ENCODE results near the gene PLAC9.

PLAC9 gene

GRCh38 chr10:80154978-80155695 is 22.6 kb downstream of the PLAC9 start:
- no peak for TF ChIP-seq ISL1 (CRISPR knock-in tag; IDR thresholded peaks at IDR 0.05)
- peak; percentile 55; the same call in 1 of the 2 replicates for TF ChIP-seq CSDC2 (CRISPR knock-in tag; IDR thresholded peaks at IDR 0.05)
- ATAC-seq: peak; percentile 63

- ATAC-seq: no peak
- no peak for TF ChIP-seq ZFP3 (CRISPR knock-in tag; IDR thresholded peaks at IDR 0.05)
- TF ChIP-seq ZNF8 (CRISPR knock-in tag; IDR thresholded peaks at IDR 0.05): no peak
- TF ChIP-seq OSR1 (CRISPR knock-in tag; IDR thresholded peaks at IDR 0.05): no peak
- TF ChIP-seq ZFP30 (CRISPR knock-in tag; IDR thresholded peaks at IDR 0.05): no peak
- no peak for TF ChIP-seq TCF4 (CRISPR knock-in tag; IDR thresholded peaks at IDR 0.05; ENCODE audit: borderline replicate concordance)
- TF ChIP-seq ESRRG (CRISPR knock-in tag; IDR thresholded peaks at IDR 0.05): no peak
- TF ChIP-seq RARB (CRISPR knock-in tag; IDR thresholded peaks at IDR 0.05): no peak
- no peak for TF ChIP-seq ISL1 (CRISPR knock-in tag; IDR thresholded peaks at IDR 0.05)
- no peak for TF ChIP-seq PATZ1 (CRISPR knock-in tag; IDR thresholded peaks at IDR 0.05; ENCODE audit: borderline replicate concordance)
- no peak for TF ChIP-seq ZNF565 (CRISPR knock-in tag; conservative IDR thresholded peaks at IDR 0.05; ENCODE audit: low read depth)
- TF ChIP-seq CSRNP3 (CRISPR knock-in tag; IDR thresholded peaks at IDR 0.05): no peak
- no peak for TF ChIP-seq POU6F1 (CRISPR knock-in tag; IDR thresholded peaks at IDR 0.05; ENCODE audit: borderline replicate concordance, low read depth)
- no peak for TF ChIP-seq CREB5 (CRISPR knock-in tag; IDR thresholded peaks at IDR 0.05; ENCODE audit: low read depth)
- TF ChIP-seq PPARA (CRISPR knock-in tag; IDR thresholded peaks at IDR 0.05; ENCODE audit: borderline replicate concordance): no peak
- no peak for TF ChIP-seq GLIS3 (CRISPR knock-in tag; IDR thresholded peaks at IDR 0.05)
These were observed 23.2 kb downstream of the PLAC9 start for GRCh38 chr10:80155696-80156215.

GRCh38 chr10:80156216-80156615 is 23.7 kb downstream of the PLAC9 start:
- ATAC-seq: no peak
- TF ChIP-seq ZNF8 (CRISPR knock-in tag; IDR thresholded peaks at IDR 0.05) (no peak), POU6F1 (CRISPR knock-in tag; IDR thresholded peaks at IDR 0.05; ENCODE audit: borderline replicate concordance, low read depth) (no peak), ISL1 (CRISPR knock-in tag; IDR thresholded peaks at IDR 0.05) (no peak), ZFP3 (CRISPR knock-in tag; IDR thresholded peaks at IDR 0.05) (no peak), TSHZ2 (CRISPR knock-in tag; IDR thresholded peaks at IDR 0.05) (no peak), ZNF565 (CRISPR knock-in tag; conservative IDR thresholded peaks at IDR 0.05; ENCODE audit: low read depth) (no peak), ARNTL (CRISPR knock-in tag; IDR thresholded peaks at IDR 0.05; ENCODE audit: borderline replicate concordance, low read depth) (no peak), ZFP30 (CRISPR knock-in tag; IDR thresholded peaks at IDR 0.05) (no peak), TCF4 (CRISPR knock-in tag; IDR thresholded peaks at IDR 0.05; ENCODE audit: borderline replicate concordance) (no peak), CSRNP3 (CRISPR knock-in tag; IDR thresholded peaks at IDR 0.05) (no peak), GLIS3 (CRISPR knock-in tag; IDR thresholded peaks at IDR 0.05) (no peak), SNAI2 (CRISPR knock-in tag; IDR thresholded peaks at IDR 0.05) (no peak), TOX (CRISPR knock-in tag; IDR thresholded peaks at IDR 0.05; ENCODE audit: borderline replicate concordance) (no peak), PATZ1 (CRISPR knock-in tag; IDR thresholded peaks at IDR 0.05; ENCODE audit: borderline replicate concordance) (no peak), BACH2 (CRISPR knock-in tag; IDR thresholded peaks at IDR 0.05; ENCODE audit: borderline replicate concordance) (no peak)

Measured in SK-N-SH treated with all-trans-retinoic acid at 6 μM for 48 hours (cell line).